Occipital lobe (tissue), 2 donors: Measurements from ENCODE around the gene SWAP70. TPM values are rescaled to one million over a fixed set of nuclear protein-coding genes. Genes with fewer than 3 reads are reported as not detected.
A peak's percentile ranks its signal among the peaks of the same experiment; 100 is the strongest.

Experiments used
- DNase-seq: peaks from one replicate; lab custom pipeline; 2025; lab: John Stamatoyannopoulos, UW
- total RNA-seq: library from RNA; depleted of rRNA; stranded (reverse); fragments of >200 nt; gene quantifications from one replicate; pipeline ENCODE4 v1.2.3, GENCODE V29; 2014

The SWAP70 gene
- total RNA-seq, 1 donor from 2014 or later, result 13.7 TPM

GRCh38 chr11:9752091-9752490 lies 88.2 kb downstream of the SWAP70 start:
- DNase-seq, result no peak

- DNase-seq, result no peak
These were observed 89.1 kb downstream of the SWAP70 start for GRCh38 chr11:9753021-9753420.

DNA sequence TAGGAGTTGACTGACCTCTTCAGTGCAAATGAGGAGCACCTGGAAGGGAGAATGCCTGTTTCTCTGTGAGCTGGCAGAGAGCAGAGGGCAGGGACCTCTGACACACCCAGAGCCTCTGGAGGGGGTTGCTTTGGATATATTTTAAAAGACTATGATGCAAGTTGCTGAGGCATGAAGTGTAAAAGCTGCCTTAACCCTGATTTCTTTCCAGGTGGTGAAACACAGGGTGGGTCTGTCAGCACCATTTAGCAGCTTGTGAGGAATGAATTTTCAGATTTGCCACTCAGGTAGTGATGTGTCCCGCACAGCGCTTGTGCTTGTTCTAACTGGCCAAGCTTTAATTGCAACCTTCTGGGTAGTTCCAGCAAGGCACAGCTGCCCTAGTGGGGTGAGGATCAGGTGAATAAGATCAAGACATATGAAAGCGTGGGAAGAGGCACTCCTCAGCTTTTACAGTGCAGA lies 90.2 kb downstream of the SWAP70 start:
- no peak for DNase-seq

- DNase-seq, result no peak
These were observed 91.8 kb downstream of the SWAP70 start for GRCh38 chr11:9755561-9756185.

DNA sequence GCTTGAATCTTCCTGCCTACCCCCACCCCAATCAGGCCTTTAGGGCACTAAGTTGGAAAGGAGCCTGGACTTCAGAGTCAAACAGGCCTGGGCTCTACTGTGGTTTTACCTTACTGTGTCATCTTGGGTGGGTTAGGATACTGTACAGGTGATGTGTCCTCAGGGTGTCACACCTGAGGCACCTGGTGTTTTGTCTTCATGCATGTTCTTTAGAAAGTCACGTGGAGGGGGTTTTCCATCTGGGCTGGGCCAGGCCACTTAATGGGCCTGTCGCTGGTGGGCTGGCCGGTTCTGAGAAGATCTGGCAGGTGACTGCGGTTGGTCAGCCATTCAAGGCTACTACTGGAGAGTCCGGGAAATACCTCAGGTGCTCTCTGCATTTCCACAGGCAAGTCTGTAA lies 92.6 kb downstream of the SWAP70 start:
- DNase-seq, result no peak

DNA sequence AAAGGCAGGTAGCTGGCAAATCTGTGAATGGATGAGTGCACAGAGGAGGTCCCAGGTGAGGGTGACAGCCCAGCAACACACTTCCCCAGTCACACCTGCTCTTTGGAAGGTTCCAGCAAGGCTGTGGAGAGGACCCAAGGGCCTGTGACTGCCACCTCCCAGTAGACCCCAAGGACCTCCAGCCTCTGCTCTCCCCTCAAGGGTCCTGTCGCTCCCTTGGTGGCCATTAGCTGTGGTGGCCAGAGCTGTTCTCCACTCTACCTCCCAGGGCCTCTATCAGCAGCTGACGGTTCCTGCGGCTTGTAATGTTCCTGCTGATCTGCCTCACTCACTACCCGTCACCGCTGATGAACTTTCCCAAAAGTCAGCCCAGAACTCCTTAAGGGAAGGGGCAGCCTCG lies 93.0 kb downstream of the SWAP70 start:
- no peak for DNase-seq

DNA sequence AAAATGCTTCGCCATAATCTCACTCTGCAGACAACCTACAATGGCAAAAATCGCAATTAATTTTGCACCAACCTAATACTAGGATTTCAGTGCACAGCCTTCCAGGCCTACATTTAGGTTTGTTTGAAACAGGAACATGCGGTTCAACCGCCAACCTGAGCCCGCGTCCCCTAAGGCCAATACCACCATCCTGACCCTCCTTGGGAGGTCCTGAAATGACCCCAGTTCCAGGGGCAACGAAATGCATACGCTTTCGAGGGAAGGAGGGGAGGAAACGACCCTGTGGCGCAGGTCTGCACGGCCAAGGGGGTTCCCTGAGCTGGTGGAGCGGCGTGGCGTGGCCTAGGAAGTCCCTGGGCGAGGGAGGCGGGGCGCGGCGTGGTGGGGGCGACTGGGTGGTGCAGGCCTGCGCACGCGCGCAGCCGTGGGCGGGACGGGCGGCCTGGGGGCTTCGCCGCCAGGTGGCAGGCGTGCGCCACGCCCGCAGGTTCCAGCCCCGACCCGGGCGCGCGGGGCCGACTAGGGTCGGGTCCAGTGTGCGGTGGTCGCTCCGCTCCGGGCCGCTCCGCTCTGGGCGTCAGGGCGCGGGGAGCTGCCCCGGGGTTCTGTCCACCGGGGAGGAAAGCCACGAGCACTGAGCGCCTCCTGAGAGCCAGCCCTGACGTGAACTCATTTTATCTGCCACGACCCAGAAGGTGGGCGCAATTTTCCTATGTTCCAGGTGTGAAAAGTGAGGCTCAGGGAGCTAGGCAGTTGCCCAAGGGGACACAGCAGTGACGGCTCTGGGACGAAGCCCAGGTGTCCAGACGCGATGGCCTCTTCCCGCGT lies 94.1 kb downstream of the SWAP70 start:
- DNase-seq, result peak; percentile 40

GRCh38 chr11:9758637-9759518 lies 95.0 kb downstream of the SWAP70 start:
- peak; percentile 47 for DNase-seq

DNA sequence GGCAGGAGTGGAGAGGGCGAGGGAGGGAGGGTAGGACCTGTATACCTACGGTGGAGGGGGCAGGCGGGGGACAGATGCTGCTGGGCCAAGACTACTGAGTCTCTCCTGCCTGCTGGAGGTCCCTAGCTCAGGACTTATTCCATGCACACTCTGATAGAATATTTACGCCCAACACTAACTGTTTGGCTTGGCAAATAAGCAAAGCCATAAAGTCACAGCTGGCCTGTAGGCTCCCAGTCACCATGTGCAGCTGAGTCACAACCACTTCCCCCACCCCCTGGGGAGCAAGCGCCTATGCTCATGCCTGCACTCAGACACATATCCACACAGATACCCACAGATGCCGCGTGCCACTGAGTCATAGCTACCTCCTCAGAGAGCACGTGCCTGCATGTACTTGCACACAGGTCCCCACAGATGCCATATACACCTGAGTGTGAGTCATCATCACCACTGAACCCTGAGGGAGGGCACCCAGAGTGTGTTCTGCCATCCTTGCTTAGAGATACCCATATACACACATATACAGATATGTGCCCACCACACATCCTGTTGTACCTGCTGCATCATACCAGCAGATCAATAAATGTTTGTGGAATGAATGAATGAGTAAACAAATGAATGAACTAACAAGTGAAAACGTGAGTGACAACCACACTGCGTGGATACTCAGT lies 95.8 kb downstream of the SWAP70 start:
- peak; percentile 74 for DNase-seq

- DNase-seq, result peak; percentile 36
These were observed 96.3 kb downstream of the SWAP70 start for GRCh38 chr11:9760193-9760575.

DNA sequence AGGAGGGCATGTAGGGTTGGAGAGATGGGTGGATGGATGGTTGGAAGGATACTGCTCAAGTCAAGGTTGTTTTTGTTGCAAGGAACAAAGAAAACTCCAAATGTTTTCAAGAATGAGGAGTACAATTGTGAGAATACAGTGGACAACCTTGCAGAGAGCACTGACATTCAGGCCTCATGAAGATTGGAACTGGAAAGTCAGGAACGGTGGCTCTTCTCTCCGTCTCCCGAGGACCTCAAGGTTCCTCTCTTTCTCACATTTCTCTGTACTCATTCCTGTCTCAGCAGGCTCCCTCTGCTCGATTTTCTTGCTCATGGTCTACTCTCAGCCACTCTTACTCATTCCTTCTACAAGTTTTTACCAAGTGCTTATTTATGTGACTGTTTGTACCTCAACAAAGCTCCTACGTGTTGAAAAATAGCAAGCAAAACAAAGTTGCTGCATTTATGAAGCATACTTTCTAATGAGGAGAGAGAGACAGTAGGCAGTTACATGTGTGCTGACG lies 97.6 kb downstream of the SWAP70 start:
- no peak for DNase-seq

DNA sequence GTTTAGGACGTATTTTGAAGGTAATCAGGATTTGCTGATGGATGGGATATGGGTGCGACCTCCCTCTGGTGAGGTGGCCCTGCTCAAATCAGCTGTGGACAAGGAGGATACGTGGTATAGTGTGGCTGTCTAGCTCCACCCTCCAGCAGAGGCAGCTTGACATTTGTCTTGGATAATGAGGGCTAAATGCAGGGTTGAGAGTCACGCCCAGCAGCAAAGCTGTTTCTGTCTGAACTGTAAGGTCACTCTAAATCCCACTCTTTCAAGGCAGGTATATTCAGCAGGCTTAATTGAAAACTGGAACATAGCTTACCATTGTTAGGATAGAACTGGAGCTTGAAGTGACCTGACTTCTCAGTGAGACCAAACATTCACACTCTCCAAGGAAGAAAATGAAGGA lies 98.7 kb downstream of the SWAP70 start:
- no peak for DNase-seq

DNA sequence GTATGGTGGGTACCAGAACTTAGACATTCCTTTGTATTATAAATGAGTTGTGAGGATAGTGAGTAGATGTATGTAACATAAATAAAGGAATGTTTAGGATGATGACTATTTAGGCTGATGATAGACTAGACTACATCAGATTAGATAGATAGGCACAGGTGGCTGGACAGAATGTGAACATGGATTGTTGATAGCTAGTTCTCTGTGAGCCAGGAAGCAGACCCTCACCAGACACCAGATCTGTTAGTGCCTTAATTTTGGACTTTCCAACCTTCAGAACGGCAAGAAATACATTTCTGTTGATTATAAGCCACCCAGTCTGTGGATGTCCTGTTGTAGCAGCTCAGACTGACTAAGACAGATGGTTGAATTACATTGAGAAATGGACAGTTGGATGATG lies 99.4 kb downstream of the SWAP70 start:
- DNase-seq, result no peak

DNA sequence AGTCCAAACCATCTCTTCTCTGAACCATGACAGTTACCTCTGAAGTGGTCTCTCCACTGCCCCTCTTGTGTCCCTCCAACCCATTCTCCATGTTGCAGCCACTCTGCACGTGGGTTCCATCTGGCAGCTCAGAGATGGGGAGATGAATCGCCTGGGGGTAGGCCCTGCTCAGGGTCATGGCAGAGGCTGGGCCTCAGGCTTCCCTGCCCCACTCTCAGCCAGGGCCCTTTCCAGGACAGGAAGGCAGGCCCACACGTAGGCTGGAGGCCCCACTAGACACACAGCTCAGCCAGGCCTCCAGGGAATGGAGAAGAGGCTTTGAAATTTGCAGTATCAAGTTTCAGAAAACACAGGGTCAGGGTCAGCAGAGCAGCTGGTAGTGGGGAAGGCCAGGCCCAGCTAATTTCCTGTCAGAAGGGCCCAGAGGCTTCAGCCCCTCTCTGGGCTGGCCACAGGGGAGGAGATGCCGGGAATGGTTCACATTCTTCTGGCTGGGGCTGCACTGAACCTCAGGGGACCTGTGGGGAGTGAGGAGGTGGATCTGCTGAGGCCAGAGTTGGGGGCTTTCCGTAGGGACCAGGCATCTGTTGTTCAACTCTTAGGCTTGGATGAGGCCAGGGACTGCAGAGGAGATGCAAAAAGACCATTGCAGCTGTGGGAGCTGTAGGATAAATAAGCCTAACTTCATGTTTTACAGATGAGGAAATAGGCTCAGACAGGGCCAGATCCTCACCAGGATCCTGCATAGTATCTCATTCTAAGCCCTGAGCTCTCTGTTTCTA lies 101.6 kb downstream of the SWAP70 start:
- no peak for DNase-seq

GRCh38 chr11:9769621-9770020 lies 105.7 kb downstream of the SWAP70 start:
- DNase-seq, result no peak

GRCh38 chr11:9771071-9771511 lies 107.2 kb downstream of the SWAP70 start:
- no peak for DNase-seq

GRCh38 chr11:9772218-9772617 lies 108.3 kb downstream of the SWAP70 start:
- no peak for DNase-seq

DNA sequence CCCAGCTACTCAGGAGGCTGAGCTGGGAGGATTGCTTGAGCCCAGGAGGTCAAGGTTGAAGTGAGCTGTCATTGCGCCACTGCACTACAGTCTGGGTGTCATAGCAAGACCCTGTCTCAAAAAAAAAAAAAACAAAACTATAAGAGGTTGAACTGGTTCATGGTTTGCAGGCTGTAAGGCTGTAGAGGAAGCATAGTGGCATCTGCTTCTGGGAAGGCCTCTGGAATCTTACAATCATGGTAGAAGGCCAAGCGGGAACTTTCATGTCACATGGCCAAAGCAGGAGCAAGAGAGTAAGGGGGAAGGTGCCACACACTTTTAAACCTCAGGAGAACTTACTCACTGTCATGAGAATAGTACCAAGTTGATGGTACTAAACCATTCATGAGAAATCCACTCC lies 109.6 kb downstream of the SWAP70 start:
- no peak for DNase-seq

GRCh38 chr11:9774109-9774508 lies 110.2 kb downstream of the SWAP70 start:
- no peak for DNase-seq
